GM18861 (cell line): ENCODE data around the gene RETREG1.
A peak's percentile ranks its signal among the peaks of the same experiment; 100 is the strongest.
"Not testable (repeated sequence)": the region's sequence is repeated elsewhere in the genome, so short reads cannot be mapped to it uniquely, and the experiment has no call there.

ENCODE experiments used
- ATAC-seq: cut with Tn5 transposase; IDR thresholded peaks from one replicate; pipeline ENCODE4 v1.9.1; 2021; ENCODE audit not compliant: unreplicated experiment

RETREG1 gene

GRCh38 chr5:16461026-16461425 lies 155.8 kb downstream of the RETREG1 start:
- ATAC-seq = no peak

DNA sequence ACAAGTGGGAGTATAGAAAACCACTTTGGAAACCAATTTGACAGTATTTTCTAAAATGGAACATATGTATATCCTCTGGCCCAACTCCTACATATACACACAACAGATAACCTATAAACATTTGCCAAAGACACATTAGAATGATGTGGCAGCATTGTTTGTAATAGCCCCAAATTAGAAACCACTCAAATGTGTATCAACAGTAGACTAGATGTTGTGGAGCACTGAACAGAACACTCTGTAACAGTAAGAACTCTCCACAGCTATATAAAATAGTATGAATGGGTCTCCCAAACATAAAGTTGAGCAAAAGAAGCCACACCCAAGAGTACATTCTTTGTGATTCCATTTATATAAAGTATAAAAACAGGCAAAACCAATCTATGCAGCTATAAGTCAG lies 157.3 kb downstream of the RETREG1 start:
- ATAC-seq = no peak

- ATAC-seq = no peak
Measured at GRCh38 chr5:16457853-16458252, 158.9 kb downstream of the RETREG1 start.

GRCh38 chr5:16457451-16457850 lies 159.3 kb downstream of the RETREG1 start:
- ATAC-seq = no peak

DNA sequence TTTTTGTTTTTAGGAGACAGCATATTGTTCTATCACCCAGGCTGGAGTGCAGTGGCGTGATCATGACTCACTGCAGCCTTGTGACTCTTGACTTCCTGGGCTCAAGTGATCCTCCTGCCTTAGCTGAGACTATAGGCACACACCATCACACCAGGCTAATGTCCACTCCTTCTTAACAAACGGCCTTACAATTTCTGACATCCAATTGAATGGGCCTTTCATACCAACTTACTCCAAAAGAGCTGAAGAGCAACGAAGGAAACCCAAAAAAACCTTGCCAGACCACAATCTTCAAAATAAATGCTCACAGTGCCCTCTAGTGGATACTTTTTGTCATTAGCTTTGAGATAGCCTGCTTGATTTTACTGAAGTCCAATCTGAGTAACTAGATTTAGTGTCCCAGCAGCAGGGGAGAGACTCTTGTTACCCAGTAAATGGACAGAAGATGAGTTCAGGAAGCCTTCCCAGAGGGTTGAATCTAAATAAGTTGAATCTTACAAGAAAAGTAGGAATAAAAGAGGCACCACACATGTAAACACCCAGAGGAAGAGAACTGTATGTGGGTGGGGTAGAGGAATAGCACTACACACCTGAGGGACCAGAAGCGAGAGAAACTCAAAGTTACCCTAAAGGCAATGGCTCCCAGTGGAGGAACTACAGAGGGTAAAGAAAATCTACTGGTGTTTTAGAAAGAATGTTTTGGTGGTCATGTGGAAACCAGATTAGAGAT lies 160.5 kb downstream of the RETREG1 start:
- peak; percentile 70 for ATAC-seq

GRCh38 chr5:16455668-16456067 lies 161.1 kb downstream of the RETREG1 start:
- ATAC-seq = no peak

GRCh38 chr5:16454686-16455085 lies 162.1 kb downstream of the RETREG1 start:
- ATAC-seq = no peak

- ATAC-seq = no peak
Measured at GRCh38 chr5:16453609-16454008, 163.2 kb downstream of the RETREG1 start.

GRCh38 chr5:16450163-16450562 lies 166.6 kb downstream of the RETREG1 start:
- ATAC-seq = no peak

GRCh38 chr5:16446993-16447392 lies 169.8 kb downstream of the RETREG1 start:
- ATAC-seq = no peak

GRCh38 chr5:16437977-16438376 lies 178.8 kb downstream of the RETREG1 start:
- ATAC-seq = no peak

GRCh38 chr5:16436065-16436682 lies 180.6 kb downstream of the RETREG1 start:
- ATAC-seq = not testable (repeated sequence)

- ATAC-seq = no peak
Measured at GRCh38 chr5:16431490-16431889, 185.3 kb downstream of the RETREG1 start.

- ATAC-seq = no peak
Measured at GRCh38 chr5:16430349-16431089, 186.3 kb downstream of the RETREG1 start.

DNA sequence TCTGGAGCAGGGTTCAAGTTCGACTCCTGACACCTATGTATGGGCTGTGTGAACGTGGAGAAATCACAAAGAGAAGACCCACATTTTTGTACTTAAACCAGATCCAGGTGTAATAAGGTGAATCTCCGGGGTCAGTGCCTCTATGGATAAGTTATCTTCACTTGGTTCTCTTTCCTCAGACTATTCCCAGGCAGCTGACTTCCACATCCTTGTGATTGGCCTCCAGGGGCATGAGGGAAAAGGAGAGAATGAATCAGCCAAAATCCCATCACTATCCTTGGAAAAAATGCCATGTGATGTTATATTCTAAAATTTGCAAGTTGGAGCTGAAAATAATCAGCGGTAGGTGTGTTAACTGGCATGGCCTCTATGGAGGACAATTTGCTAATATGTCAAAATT lies 188.4 kb downstream of the RETREG1 start:
- no peak for ATAC-seq

DNA sequence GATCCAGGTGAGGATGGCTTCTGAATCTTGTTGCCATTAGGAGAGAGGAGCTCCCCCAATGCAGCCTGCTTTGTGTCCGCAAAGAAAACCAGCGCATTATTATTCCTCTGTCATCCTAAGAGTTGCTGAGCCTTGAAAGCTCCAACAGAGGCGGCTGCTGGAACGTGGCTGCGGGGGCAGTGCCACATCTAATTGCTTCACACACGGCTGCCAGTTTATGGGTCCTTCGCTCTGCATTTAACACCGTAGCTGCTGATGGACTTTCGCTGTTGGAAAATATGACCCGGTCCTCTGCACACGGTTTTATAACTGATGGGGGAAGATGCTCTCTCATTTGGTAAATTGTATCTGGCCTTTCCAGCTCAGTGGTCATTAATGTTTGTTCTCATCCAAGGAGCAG lies 189.2 kb downstream of the RETREG1 start:
- ATAC-seq = no peak
